HG03378 (cell line): ENCODE results near the gene NCAM2.

ENCODE experiments used
- ATAC-seq: cut with Tn5 transposase; IDR thresholded peaks from one replicate; pipeline ENCODE4 v1.9.1; 2021; ENCODE audit warnings: mild to moderate bottlenecking, moderate library complexity; ENCODE audit not compliant: unreplicated experiment

Gene NCAM2

DNA sequence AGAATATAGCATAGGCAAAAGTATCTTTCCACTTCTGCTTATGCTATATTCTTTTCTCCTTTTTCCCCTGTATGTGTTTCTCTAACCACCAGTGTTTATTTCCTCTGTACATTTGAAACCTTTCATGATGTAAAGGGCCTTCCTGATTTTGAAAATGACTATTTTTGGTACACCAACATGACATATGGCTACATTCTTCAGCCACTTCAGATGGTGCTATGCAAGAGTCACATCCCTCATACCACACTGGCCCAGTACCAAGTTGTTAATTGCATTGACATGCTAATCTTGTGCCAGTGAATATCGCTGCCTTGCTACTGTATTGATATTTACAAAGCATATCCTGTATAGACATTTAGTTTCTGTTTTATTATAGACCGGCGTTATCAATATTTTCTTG, 408.7 kb downstream of the NCAM2 start:
- no peak for ATAC-seq

DNA sequence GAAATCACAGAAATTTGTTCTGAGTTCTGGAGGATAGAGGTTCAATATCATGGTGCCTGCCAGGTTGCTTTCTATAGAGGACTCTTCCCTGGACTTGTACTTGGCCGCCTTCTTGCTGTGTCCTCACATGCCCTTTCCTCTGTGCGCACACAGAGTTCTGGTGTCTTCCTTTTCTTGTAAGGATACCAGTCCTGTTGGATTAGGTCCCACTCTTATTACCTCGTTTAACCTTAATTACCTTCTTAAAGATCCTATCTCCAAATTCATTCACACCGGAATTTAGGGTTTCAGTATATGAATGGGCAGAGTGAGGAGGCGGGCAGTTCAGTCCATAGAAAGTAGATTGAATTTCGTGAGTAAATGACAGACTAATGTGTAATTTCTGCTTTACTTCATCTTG, 413.9 kb downstream of the NCAM2 start:
- ATAC-seq, result no peak

GRCh38 chr21:21415741-21416140, 417.5 kb downstream of the NCAM2 start:
- ATAC-seq, result no peak

GRCh38 chr21:21434944-21435343, 436.7 kb downstream of the NCAM2 start:
- ATAC-seq, result no peak

- ATAC-seq, result no peak
Observed at GRCh38 chr21:21436012-21436534, 437.9 kb downstream of the NCAM2 start.

GRCh38 chr21:21439761-21440160, 441.6 kb downstream of the NCAM2 start:
- no peak for ATAC-seq

GRCh38 chr21:21457077-21457476, 458.9 kb downstream of the NCAM2 start:
- no peak for ATAC-seq

DNA sequence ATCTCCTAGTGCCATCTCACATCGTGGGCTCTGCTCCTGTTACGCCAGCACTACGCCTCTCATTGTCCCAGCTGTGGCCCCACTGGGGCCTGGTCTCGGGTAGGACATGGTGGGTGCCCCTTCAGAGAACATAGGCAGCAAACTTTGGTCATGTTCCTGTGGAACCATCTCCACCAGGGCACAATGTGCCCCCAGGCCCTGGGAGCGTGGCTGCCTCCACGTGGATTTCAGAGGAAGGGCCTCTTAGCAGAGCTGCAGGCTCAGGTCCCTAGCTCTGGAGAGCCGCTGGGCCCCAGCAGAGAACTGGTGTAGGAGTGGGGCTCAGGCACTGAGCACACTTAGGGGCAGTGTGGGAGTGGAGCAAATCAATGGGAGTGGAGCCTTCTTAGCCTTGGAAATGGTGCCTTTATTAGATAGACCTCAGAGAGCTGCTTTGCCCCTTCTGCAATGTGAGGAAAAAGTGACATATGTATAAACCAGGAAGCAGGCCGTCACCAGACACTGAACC, 460.0 kb downstream of the NCAM2 start:
- ATAC-seq, result no peak

DNA sequence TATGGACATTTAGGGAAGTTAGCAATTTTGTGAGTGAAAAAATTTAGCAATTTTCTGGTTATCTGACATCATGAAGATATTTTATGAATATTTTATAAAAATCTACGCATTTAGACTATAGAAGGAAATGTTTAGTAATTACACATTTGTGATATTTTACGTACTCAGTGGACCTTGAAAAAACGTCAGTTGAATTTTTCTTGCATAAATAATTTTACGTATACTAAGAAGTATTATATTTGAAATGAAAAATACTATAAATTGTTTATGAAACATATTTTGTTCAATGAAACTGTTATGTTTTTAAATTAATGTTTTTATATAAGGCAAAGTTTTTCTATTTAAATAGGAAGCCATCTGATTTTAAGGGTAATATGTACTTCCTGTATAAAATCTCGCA, 462.8 kb downstream of the NCAM2 start:
- no peak for ATAC-seq

DNA sequence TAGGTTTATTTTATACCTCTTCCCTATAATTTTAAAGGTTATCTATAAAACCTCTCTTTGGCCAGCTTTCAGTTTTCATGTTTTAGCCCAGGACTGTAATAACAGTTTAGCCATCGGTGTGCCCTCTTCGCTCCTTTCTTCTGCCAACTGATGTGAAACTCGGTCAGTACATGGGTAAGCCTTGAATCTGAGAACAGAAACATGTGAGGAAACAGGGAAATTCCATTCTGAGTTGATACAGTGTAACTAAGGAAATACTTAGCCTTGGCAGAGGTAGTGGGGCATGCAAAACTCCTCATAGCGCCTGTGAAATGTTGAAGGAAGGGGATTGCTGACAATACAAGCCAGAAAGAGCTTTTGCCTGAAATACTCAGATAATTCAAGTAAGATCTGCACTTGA, 465.2 kb downstream of the NCAM2 start:
- ATAC-seq, result no peak

DNA sequence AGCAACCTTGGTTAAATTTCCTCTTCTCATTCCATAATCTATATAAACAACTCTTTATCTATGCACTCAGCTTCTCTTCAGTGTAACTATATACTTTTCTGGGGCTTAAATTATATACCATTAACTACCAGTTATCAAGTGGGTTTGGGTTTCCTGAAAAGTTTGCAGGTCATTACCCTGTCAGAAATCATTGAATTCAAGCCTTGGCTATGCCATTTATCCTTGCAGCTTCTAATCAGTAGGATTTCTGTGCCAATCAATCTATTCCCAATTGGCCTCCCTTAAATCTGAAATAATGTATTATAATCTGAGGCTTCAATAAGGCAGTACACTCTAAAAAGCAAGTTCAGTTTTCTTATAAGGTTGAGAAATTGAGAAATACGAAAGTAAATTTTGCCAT, 466.5 kb downstream of the NCAM2 start:
- no peak for ATAC-seq

DNA sequence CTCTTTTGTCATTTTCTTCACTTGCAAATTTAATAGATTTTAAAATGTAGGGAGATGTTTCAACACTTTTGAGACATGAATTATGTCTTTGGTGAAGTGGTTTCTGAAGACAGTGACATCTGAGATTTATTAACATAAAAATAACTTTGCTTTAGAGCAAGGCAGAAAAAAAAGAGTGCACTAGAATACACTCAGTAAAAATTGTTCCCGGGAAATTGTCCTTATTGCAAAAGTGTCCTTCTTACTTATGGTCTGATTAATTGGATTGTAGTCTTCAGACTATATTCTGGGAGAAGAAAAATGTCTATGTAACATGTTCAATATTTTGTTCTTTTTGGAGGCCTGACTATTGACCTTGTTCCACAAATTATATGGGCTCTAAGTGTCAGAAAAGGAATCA, 468.5 kb downstream of the NCAM2 start:
- no peak for ATAC-seq

DNA sequence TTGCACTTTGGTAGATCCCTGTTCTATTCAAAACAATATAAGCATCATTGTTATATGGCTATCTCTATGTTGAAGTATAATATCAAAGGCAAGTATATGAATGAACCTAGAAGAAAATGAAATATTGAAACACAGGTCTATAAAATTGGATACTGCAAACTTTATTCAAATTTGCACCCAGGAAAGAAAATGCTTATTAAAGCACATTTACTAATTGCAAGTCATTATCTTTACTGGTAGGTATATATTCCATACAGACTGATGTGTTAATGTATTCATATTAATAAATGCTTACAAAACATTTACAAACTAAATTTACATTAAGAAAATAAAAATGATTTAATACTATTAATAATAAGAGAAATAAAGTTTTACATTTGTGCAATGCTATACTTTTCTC, 469.8 kb downstream of the NCAM2 start:
- ATAC-seq, result no peak

DNA sequence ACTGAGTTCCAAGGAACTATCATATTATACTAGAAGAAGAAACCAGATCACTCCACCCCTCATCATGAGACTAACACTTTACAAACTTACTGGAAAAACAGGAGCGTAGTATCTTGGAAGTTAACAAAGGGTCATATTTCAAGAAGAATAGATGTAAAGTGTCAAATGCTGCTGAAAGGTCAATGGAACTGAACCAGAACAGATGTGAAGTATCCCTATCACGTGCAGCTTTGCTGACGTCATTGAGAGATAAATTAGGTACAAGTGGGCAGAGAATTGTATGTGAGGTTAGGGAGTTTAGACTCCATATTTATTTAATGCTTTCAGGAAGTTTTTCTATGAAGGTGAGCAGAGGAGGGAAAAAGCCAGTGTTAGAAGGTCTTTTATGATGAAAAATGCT, 483.0 kb downstream of the NCAM2 start:
- ATAC-seq, result no peak

DNA sequence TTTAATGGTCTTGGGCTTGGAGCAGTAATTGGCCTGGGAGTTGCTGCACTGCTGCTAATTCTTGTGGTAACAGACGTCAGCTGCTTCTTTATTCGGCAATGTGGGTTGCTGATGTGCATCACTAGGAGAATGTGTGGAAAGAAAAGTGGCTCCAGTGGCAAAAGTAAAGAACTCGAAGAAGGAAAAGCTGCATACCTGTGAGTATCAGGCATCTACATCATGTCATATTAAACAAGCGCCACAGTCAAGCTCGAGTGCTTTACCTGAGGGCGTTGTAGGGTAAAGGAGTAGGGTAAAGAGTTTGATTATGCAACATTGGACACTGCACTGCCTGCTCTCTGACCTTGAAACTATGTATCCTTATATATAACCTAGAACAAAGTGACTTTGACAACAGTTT, 510.6 kb downstream of the NCAM2 start:
- ATAC-seq, result no peak

DNA sequence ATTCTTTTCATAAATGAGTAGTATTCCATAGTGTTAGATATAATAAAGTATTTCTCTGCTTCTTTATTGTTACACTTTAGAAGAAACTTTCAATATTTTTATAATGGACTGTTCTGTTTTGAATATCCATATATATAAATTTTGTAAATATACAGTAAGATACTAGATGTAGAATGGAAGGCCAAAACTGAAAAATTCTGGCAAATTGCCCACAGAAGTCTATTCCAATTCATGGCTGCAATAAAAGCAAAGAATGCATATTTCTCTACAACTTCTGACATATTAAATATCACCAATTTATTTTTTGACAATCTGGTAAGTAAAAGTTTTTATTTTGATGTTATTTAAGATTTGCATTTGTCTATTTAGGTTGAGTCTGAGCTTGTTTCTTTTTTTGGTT, 532.5 kb downstream of the NCAM2 start:
- no peak for ATAC-seq

- ATAC-seq, result no peak
Observed at GRCh38 chr21:21547368-21547953, 549.3 kb downstream of the NCAM2 start.

DNA sequence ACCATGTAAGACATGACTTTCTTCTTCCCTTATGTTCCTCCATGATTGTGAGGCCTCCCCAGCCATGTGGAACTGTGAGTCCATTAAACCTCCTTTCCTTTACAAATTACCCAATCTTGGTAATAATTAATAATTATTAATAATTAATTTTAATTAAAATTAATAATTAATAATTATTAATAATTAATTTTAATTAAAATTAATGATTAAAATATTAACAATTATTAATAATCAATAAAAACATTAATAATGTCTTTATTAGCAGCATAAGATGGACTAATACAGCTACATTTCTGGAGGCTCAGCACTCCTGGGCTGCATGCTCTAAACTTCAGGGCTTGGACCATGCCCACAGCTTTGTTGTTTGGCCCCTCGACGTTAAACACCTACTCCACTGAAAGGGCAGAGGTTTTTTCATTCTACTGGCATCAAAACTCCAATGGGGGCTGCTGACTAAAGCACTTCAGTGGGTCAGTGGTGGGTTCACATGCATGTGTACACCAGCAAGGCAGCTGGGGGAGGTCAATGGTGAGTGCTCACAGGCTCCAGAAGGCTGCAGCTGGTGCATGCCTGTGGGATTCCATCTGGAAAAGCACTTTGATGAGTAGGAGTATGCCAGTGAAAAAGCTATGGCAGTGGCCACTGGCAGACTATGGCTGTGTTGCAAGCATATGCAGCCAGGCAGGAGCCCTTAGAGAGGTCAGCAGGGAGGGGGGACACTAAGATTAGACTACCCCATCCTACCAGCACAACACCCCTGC, 561.3 kb downstream of the NCAM2 start:
- no peak for ATAC-seq
